NCI-H1092 (cell line): ENCODE results near the gene ZFPL1.

Experiments
- DNase-seq: peaks from one replicate; lab custom pipeline; 2025; lab: John Stamatoyannopoulos, UW

Gene ZFPL1

GRCh38 chr11:65083834-65084597 is at the start of gene ZFPL1, which contains the start of gene CDCA5:
ZFPL1 (plus strand) TSS chr11:65084222; CDS start chr11:65084699, 477 bp downstream.
CDCA5 (minus strand) TSS chr11:65084040; CDS start chr11:65083978, 62 bp downstream.
- peak; percentile 97 for DNase-seq

GRCh38 chr11:65034423-65034822 is 49.6 kb upstream of the ZFPL1 start:
- no peak for DNase-seq

DNA sequence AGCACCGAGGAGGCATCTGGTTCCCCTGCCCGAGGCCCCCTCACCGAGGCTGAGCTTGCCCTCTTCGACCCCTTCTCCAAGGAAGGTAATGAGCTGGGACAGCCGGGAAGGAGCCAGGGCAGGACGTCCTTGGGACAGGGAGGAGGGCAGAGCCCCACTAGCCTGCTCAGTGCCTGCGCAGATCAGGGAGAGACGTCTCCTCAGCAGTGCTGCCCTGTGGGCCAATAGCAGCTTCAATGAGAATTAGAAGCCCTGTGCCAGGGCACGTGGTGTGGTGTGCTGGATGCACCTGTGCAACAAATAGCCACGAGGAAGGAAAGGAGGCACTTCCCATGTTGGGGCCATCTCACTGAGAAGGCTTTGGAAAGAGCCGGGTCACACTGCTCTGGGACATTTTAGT is 48.4 kb upstream of the ZFPL1 start:
- no peak for DNase-seq

DNA sequence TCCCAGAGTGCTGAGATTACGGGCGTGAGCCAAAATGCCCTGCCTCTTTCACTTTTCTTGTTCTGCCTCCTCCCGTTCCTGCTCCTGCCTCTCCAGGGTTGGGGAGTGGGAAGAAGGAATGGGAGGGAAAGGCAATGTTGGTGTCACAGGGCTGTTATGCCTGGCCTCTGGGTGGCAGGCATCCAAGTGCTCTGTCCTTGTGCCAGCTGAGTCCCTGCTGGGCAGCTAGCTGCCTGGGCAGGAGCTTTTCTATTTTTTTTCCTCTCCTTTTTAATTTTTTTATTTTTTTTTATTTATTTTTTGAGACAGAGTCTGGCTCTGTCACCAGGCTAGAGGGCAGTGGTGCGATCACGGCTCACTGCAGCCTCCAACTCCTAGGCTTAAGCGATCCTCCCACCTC is 47.1 kb upstream of the ZFPL1 start:
- peak; percentile 15 for DNase-seq

DNA sequence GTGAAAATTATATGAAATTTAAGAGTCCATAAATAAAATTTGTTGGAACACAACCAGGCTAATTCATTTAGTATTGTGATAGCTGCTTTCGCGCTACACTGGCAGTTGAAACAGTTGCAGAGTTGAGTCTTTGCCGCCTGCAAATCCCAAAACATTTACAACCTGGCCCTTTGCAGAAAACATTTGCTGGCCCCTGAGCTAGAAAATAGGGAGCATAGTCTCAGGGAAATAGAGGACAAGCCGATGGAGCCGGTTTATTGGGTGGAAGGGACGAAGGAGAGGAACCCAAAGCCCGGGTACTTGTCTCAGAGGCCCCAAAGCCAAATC is 43.5 kb upstream of the ZFPL1 start:
- no peak for DNase-seq

DNA sequence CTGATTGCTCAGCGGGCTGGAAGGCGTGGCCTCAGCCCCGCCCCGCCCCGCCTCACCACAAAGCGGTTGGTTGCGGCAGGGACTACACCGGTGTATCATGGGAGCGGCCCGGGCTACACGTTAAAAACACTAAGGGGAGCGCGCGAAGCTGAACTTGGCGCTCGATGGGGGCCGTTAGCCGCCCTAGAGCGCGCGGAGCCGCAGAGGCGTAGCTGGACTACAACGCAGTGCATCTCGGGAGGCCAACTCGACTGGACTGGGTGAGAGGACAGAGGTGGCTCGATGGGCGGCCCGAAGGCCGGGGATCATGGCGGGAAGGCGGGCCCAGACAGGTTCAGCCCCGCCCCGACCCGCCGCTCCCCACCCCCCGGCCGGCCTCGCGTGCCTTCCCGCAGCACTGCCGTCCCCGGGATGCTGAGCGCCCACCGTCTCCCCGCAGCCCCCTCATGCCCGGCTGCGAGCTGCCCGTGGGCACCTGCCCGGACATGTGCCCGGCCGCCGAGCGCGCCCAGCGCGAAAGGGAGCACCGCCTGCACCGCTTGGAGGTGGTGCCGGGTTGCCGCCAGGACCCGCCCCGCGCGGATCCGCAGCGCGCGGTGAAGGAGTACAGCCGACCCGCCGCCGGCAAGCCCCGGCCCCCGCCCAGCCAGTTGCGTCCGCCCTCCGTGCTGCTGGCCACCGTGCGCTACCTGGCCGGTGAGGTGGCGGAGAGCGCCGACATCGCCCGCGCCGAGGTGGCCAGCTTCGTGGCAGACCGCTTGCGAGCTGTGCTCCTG is 43.0 kb upstream of the ZFPL1 start, which contains the start of gene SAC3D1:
TSS of gene SAC3D1 (plus strand) at position 364 of the 776 bp plus-strand sequence. CDS start at position 447, 83 bp downstream.
- peak; percentile 98 for DNase-seq

DNA sequence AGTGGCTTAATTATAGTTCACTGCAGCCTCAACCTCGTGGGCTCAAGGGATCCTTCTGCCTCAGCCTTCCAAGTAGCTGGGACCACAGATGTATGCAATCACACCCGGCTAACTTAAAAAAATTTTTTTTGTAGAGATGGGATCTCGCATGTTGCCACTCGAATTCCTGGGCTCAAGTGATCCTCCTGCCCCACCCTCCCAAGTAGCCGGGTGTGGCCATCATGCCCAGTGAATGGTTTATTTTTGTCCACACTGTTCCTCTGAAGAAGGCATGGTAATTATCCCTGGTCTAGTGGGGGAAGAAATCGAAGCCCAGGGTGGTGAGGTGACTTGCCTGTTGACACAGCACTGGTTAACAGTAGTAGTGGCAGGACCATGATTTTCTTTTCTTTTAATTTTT is 41.1 kb upstream of the ZFPL1 start:
- DNase-seq: no peak

- DNase-seq: no peak
These were observed 40.0 kb upstream of the ZFPL1 start for GRCh38 chr11:65043881-65044501.

DNA sequence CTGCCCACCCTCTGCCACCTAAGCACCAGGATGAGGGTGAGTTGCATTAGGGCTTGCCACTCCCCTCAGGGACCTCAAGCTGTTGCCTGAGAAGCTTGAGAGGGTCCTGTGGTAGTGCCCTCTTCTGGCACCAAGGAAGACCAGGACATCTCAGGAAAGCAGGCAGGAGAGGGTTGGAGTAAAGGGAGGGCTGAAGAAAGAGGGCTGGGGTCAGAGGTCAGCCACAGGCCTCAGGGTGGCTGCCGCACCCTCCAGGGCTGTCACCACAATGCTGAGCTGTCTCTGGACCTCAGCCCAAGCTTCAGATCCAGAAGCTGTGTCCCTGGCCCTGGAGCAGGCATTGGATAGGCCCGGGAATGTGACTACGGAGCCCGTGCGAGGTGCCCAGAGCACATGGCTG is 39.0 kb upstream of the ZFPL1 start:
- no peak for DNase-seq

GRCh38 chr11:65045728-65046127 is 38.3 kb upstream of the ZFPL1 start:
- no peak for DNase-seq

- no peak for DNase-seq
These were observed 36.2 kb upstream of the ZFPL1 start for GRCh38 chr11:65047581-65048422.

DNA sequence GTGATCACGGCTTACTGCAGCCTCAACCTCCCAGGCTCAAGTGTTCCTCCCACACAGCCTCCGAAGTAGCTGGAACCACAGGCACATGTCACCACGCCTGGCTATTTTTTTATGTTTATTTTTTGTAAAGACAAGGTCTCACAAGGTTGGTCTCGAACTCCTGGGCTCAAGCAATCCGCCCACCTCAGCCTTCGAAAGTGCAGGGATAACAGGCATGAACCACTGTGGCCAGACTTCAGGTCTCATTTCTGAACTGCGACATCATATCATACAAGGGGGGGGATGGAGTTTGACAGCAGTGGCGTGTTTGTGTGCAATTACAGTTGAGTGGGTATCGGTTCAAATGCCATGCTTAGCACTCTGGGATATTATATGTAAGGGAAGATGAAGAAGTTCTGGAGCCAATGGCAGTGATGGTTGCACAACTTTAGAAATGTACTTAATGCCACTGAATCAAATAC is 32.6 kb upstream of the ZFPL1 start:
- no peak for DNase-seq

DNA sequence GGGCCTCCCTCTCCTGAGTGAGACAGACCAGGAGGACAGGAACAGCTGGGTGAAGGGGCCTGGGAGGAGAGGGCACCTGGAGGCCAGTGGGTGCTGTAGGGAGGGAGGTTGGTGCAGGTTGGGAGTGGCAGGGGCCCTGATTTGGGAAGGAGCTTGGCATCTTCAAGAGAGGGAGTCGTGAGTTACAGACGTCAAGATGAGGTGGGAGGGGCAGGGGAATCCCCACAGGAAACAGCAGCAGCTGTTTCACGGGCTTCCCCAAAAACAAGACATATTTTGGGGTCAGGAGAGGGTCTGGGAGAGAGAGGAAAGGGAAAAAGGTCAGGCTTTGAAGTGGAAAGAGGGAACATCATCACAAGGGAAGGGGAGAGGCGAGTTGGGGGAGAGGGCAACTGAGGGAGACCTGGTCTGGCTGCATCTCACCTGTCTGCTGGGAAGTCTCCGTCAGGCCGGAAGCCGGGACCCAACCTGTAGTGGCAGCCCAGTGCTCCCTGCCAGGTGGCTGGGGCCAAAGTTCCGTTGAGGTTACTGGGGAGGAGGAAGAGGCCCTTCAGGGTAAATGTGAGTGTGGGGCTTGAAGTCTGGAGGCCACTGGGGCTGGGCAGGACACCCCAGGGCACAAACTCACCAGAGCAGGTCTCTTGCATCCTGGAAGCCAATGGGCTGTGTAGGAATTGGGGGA is 30.1 kb upstream of the ZFPL1 start:
- no peak for DNase-seq

GRCh38 chr11:65055538-65055937 is 28.5 kb upstream of the ZFPL1 start:
- no peak for DNase-seq

DNA sequence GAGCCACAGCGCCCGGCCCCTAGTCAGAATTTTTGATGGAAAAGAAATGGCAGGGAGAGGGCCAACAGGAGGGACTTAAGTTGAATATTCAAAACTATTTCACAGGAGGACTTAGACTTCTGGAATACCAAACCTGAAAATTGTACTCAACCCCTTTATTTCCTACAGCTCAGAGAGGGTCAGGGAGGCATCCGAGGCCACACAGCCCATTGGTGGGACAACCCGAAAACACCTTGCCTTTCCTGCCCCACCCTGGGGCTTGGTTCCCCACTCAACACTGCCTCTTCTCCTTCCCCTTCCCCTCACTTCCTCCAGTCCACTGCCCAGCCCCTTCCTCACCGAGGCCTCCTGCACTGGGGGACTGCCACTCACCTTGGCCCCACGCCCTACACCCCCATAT is 27.0 kb upstream of the ZFPL1 start:
- no peak for DNase-seq

- DNase-seq: no peak
These were observed 26.5 kb upstream of the ZFPL1 start for GRCh38 chr11:65057526-65057925.

DNA sequence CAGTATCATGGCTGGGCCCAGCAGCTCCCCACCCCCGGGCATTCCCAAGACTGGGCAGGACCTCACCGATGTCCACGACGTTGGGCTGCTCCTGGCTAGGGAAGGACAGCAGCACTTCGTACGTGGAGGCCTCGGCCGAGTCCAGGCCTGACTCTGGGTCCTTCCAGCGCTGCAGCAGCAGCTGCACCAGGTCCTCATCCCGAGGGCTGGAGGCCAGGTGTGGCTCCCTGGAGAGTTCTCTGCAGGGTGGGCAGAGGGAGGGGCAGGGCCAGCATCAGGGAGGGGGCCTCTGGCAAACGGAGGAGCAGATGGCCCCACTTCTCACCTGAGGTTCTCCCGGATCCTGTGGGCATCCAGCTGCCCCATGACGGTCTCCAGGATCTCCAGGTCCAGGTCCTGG is 26.0 kb upstream of the ZFPL1 start:
- DNase-seq: no peak

DNA sequence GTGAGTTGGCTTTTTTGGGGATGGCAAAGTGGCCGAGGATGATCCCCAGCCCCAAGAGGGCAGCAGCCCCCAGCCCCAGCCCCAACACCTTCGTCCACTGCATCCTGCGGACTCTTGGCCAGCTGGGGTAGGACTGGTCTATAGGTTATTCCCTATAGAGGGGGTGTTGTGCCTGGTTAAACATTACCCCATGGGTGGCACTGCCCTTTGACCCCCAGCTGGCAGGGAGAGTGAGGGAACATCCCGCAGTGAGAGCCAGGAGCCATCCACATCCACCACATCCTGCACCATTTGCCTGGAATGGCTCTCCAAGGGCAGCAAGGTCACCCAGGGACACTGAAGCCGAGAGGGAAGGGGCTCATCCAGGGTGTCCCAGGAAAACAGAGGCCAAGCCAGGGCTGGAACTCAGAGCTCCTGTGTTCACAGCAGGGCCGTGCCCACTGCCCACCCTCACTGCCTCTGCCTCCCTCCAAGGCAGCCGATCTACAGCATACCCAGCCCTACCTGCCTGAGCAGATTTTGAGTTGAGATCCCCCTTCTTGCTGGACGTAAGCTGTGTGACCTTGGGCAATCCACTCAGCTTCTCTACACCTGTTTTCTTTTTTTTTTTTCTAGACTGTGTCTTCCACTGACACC is 25.5 kb upstream of the ZFPL1 start, which contains the start of gene NAALADL1:
TSS of gene NAALADL1 (minus strand) at position 135 of the 636 bp plus-strand sequence. CDS start at position 103, 32 bp downstream.
- no peak for DNase-seq

- DNase-seq: no peak
These were observed 24.5 kb upstream of the ZFPL1 start for GRCh38 chr11:65059523-65059922.

- no peak for DNase-seq
These were observed 23.8 kb upstream of the ZFPL1 start for GRCh38 chr11:65059959-65060824.
